ENCODE data around the gene SPTSSB.

The SPTSSB gene

DNA sequence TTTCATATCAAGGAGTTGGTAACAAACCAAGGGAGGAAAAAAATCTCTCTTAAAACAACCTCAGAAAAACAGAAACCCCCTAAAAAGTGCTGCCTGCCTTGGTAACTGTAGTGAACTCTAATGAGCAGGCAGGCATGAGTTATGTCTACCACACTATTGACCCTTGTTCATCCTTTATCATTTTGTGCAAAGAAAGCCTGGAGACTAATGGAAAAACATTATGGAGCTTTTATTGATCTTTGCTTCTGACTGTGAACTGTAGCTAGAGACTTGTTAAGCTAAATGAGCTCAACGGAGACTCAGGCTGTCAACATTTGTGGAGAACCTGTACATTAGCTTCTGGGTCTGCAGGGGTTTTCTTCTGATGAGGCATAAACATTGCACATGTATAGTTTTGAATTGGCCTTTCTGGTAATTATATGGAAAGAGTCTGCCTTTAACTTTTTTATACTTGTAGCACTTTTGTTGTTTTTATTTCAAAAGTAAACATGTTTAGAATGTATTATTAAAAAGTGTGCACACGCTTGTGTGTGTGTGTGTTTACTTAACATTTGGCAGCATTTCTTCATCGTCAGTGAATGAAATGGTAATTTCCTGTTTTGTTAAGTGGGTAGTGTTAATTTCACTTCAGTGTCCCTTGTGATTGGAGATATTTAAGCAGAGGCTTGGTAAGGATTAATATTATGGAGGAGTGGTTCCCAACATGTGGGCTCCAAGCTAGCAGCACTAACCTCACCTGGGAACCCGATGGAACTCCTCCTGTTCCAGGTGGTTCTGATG, 15.9 kb upstream of the SPTSSB start:
- no peaks in the 10 kb centered on the region for H3K36me3 Mint-ChIP-seq (ENCODE audit: insufficient read depth)
- H3K27me3 Mint-ChIP-seq, result peaks cover 76% of the 10 kb centered on the region
- H3K4me3 Mint-ChIP-seq, result no peak overlapping the region
- DNase-seq (ENCODE audit: low spot score in 2 of 2) (no peak), ATAC-seq (replicated peaks; ENCODE audit: extremely low read depth, poor library complexity, severe bottlenecking) (no peak)
- no peak overlapping the region for H3K27ac Mint-ChIP-seq (ENCODE audit: low read depth)
- peaks cover 3% of the 10 kb centered on the region for H3K4me1 Mint-ChIP-seq
- no peaks in the 10 kb centered on the region for H3K9me3 Mint-ChIP-seq

DNA sequence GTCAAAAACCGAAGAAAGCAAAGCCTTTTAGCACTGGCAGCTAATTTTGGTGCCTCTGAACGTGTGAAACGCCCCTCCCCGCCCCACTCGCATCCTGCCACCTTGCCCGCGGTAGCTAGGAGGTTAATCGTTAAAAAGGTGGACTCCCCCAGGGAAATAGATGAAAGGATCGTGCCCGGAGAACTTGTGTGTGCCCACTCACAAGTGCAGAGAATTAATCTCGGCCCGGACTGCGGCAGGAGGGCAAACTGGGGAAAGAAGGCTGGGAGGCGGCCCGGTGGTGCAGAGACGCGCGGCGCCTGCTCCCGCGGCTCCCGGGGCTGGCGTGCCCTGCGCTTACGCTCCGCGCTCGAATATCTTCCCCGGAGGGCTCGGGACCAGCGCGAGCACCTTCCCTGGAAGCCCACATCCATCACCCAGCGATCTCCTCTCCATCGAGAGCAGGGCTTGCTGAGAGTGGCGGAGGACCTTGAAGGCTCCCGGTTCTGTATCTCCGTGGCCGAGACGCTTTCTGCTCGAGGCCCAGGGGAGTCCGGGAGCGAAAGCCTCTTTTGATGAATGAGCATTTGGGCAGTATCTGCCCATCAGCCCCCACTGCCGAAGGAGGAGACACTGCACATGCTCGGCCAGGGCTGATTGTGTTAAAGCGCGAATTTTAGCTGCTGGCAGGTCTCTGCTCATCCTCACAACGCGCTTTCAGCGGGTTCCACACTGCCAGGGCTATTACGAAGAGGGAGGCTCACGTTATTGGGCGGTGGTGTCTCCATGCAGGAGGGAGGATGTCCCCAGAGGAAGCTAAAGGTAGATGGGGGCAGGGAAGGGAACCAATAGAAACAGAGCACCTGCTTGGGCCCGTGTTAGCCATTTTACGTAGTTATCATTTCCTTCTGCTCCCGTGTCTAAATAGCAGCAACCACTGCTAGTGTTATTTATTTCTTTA, 1.3 kb upstream of the SPTSSB start:
- no peak for DNase-seq (ENCODE audit: low spot score in 2 of 2)
- peaks cover 1% of the 10 kb centered on the region for H3K36me3 Mint-ChIP-seq (ENCODE audit: insufficient read depth)
- no peak overlapping the region for H3K27ac Mint-ChIP-seq (ENCODE audit: low read depth)
- peaks cover 49% of the 10 kb centered on the region for H3K27me3 Mint-ChIP-seq
- peaks cover 25% of the 10 kb centered on the region for H3K4me1 Mint-ChIP-seq
- no peaks in the 10 kb centered on the region for H3K9me3 Mint-ChIP-seq
- peak overlapping the region; percentile 77 for H3K4me3 Mint-ChIP-seq
- peak; percentile 52 for ATAC-seq (replicated peaks; ENCODE audit: extremely low read depth, poor library complexity, severe bottlenecking)

DNA sequence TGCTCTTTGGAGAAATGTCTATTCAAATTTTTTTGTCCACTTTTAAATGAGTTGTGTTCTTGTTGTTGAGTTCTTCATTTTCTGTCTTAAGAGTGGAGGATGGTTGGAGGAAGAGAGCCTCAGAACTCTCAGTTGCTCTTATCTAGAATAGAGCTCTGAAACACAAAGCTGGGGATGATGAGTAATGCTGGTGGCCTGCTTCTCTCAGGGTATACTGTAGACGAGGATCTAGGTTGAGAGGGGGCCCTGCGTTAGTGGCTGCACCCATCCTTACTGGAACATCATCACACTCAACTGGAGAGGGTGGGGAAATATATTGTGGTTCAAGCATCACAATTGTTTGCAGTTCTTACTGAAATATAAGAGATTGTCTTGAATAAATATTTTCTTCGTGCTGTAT, 1.8 kb downstream of the SPTSSB start:
- peaks cover 45% of the 10 kb centered on the region for H3K27me3 Mint-ChIP-seq
- H3K4me3 Mint-ChIP-seq, result no peak overlapping the region

DNA sequence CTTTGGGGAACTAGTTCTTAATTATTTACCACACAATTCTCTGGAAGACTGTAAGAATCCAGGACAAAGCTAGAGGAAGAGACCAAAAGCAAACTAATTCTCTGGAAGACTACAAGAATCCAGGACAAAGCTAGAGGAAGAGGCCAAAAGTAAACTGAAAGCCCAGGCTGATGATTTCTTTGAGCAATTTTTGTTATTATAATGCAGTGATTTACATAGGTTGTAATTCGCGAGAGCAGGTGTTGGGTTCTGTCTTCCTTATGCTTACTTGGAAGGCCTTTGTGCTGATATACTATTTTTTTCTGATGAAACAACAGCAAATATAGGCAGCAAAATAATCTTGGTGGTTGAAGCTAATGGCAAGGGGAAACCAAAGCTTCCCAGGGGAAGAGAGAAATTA, 5.2 kb downstream of the SPTSSB start:
- Mint-ChIP-seq H3K27ac (ENCODE audit: low read depth) (no peak overlapping the region), H3K27me3 (peaks cover 28% of the 10 kb centered on the region), H3K4me3 (no peak overlapping the region), H3K4me1 (peaks cover 5% of the 10 kb centered on the region), H3K9me3 (no peaks in the 10 kb centered on the region), H3K36me3 (ENCODE audit: insufficient read depth) (no peaks in the 10 kb centered on the region)
- ATAC-seq (replicated peaks; ENCODE audit: extremely low read depth, poor library complexity, severe bottlenecking), result no peak
- no peak for DNase-seq (ENCODE audit: low spot score in 2 of 2)

More for the DNA sequence above, 1.8 kb downstream of the SPTSSB start:
- Mint-ChIP-seq H3K36me3 (ENCODE audit: insufficient read depth) (peaks cover 1% of the 10 kb centered on the region), H3K4me1 (peaks cover 25% of the 10 kb centered on the region), H3K9me3 (no peaks in the 10 kb centered on the region), H3K27ac (ENCODE audit: low read depth) (peak overlapping the region; percentile 33)
- no peak for ATAC-seq (replicated peaks; ENCODE audit: extremely low read depth, poor library complexity, severe bottlenecking)
- no peak for DNase-seq (ENCODE audit: low spot score in 2 of 2)

DNA sequence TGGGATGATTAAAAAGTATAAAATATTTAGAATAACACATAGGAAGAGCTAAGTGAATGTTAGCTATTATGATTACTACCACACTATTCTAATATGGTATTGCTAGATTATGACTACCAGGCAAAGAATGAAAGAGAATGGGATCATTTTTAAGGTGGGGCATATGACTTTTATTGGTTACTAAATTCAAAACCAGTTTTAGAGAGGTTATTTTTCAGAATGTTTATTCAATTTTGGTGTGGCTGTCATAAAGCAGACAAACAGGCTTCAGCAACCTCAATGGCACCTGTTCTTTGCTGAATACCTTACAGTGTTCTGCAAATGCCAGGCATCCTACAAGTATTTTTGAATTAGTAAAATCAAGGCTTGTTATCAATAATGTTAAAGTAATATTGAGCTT, 12.8 kb downstream of the SPTSSB start:
- no peaks in the 10 kb centered on the region for H3K9me3 Mint-ChIP-seq
- ATAC-seq (replicated peaks; ENCODE audit: extremely low read depth, poor library complexity, severe bottlenecking) (no peak), DNase-seq (ENCODE audit: low spot score in 2 of 2) (no peak)
- H3K27ac Mint-ChIP-seq (ENCODE audit: low read depth), result no peak overlapping the region
- H3K27me3 Mint-ChIP-seq, result peaks cover 24% of the 10 kb centered on the region
- peaks cover 1% of the 10 kb centered on the region for H3K36me3 Mint-ChIP-seq (ENCODE audit: insufficient read depth)
- no peaks in the 10 kb centered on the region for H3K4me1 Mint-ChIP-seq
- H3K4me3 Mint-ChIP-seq, result no peak overlapping the region

DNA sequence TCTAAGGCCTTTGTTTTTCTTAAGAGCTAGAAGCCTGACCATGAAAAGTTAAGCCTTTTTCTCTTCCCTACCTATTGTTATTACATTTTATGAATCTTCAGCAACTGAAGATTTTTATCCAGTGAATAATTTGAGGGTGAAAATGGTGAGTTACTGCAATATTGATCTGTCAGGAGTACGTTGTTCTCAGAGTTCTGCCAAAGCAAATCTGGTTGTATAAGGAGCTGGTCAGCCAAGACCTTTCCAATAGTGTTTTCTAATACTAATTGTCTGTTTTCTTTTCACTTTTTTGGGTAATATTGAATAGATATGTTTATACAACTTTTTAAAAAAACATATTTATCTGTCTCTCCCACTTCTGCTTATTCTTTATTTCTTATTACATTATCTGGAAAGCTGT, 15.0 kb downstream of the SPTSSB start:
- peaks cover 1% of the 10 kb centered on the region for H3K36me3 Mint-ChIP-seq (ENCODE audit: insufficient read depth)
- H3K4me1 Mint-ChIP-seq, result no peaks in the 10 kb centered on the region
- no peak overlapping the region for H3K4me3 Mint-ChIP-seq
- DNase-seq (ENCODE audit: low spot score in 2 of 2), result no peak
- H3K27me3 Mint-ChIP-seq, result peaks cover 36% of the 10 kb centered on the region
- no peaks in the 10 kb centered on the region for H3K9me3 Mint-ChIP-seq
- ATAC-seq (replicated peaks; ENCODE audit: extremely low read depth, poor library complexity, severe bottlenecking), result no peak
- H3K27ac Mint-ChIP-seq (ENCODE audit: low read depth), result no peak overlapping the region

DNA sequence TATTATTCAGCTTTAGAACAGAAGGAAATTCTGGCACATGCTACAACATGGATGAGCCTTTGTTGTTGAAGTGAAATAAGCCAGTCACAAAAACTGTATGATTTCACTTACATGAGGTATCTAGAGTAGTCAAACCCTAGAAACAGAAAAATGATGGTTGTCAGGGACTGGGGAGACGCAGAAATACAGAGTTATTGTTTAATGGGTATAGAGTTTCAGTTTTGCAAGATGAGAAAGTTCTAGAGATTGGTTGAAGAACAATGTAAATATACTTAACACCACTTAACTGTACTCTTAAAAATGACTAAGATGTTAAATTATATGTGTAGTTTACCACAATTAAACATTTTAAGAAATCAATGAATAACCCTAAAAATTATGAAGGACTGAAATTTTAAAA, 15.8 kb downstream of the SPTSSB start:
- DNase-seq (ENCODE audit: low spot score in 2 of 2) (no peak), ATAC-seq (replicated peaks; ENCODE audit: extremely low read depth, poor library complexity, severe bottlenecking) (no peak)
- Mint-ChIP-seq H3K27ac (ENCODE audit: low read depth) (no peak overlapping the region), H3K36me3 (ENCODE audit: insufficient read depth) (peaks cover 1% of the 10 kb centered on the region), H3K4me3 (no peak overlapping the region), H3K4me1 (no peaks in the 10 kb centered on the region), H3K9me3 (no peaks in the 10 kb centered on the region), H3K27me3 (peaks cover 31% of the 10 kb centered on the region)

DNA sequence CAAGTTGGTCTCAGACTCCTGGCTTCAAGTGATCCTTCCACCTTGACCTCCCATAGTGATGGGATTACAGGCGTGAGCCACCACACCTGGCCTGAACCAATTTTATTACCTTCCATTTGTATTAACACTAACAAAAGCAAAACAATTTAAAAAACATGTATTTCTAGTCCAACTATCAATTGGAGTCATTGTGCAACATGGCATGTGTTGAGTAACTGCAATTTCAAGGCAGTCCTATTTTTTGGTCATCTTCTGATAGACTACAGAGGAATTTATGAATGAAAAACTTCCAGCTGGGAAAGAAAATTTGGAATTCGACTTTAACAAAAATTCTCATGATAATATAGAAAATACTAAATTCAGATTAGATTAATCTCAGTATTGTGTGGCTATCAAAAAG, 16.8 kb downstream of the SPTSSB start:
- H3K36me3 Mint-ChIP-seq (ENCODE audit: insufficient read depth), result peaks cover 1% of the 10 kb centered on the region
- peaks cover 22% of the 10 kb centered on the region for H3K27me3 Mint-ChIP-seq
- H3K4me3 Mint-ChIP-seq, result no peak overlapping the region
- H3K9me3 Mint-ChIP-seq, result no peaks in the 10 kb centered on the region
- no peak overlapping the region for H3K27ac Mint-ChIP-seq (ENCODE audit: low read depth)
- peaks cover 8% of the 10 kb centered on the region for H3K4me1 Mint-ChIP-seq
- DNase-seq (ENCODE audit: low spot score in 2 of 2), result no peak
- ATAC-seq (replicated peaks; ENCODE audit: extremely low read depth, poor library complexity, severe bottlenecking), result no peak

DNA sequence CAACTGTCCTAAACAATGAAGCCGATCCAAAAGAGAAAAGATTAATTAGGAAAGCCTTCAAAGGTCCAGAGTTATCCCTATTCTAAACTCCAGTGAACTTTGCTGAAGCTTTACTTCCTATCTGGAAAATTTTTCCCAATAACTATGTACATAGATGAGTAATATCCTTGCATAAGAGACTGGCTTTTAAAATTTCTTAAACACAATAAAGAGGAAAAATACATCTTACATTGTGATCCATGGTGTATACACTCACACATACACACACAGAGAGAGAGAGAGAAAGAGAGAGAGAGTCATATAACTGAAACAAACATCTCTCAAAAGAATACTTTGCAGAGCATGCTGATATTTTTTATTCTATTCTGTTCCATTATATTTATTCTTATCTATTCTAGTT, 20.0 kb downstream of the SPTSSB start:
- ATAC-seq (replicated peaks; ENCODE audit: extremely low read depth, poor library complexity, severe bottlenecking) (no peak), DNase-seq (ENCODE audit: low spot score in 2 of 2) (no peak)
- H3K27me3 Mint-ChIP-seq, result peaks cover 21% of the 10 kb centered on the region
- H3K9me3 Mint-ChIP-seq, result no peaks in the 10 kb centered on the region
- peaks cover 18% of the 10 kb centered on the region for H3K4me1 Mint-ChIP-seq
- H3K4me3 Mint-ChIP-seq, result no peak overlapping the region
- H3K36me3 Mint-ChIP-seq (ENCODE audit: insufficient read depth), result no peaks in the 10 kb centered on the region
- no peak overlapping the region for H3K27ac Mint-ChIP-seq (ENCODE audit: low read depth)

DNA sequence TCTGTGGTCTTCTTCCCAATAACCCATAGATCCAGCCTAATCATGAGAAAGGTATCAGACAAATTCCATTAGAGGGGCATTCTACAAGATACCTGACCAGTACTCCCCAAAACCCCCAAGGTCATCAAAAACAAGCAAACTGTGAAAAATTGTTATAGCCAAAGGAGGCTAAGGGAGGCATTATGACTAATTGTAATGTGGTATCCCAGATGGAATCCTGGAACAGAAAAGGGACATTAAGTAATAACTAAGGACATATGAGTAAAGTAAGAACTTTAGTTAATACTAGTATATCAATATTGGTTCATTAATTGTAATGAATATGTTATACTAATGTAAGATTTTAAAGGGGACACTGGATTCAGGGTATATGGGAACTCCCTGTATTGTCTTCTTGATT, 20.4 kb downstream of the SPTSSB start:
- H3K4me3 Mint-ChIP-seq, result no peak overlapping the region
- no peak for ATAC-seq (replicated peaks; ENCODE audit: extremely low read depth, poor library complexity, severe bottlenecking)
- H3K27me3 Mint-ChIP-seq, result peaks cover 21% of the 10 kb centered on the region
- H3K9me3 Mint-ChIP-seq, result no peaks in the 10 kb centered on the region
- peaks cover 18% of the 10 kb centered on the region for H3K4me1 Mint-ChIP-seq
- no peak overlapping the region for H3K27ac Mint-ChIP-seq (ENCODE audit: low read depth)
- no peak for DNase-seq (ENCODE audit: low spot score in 2 of 2)
- H3K36me3 Mint-ChIP-seq (ENCODE audit: insufficient read depth), result no peaks in the 10 kb centered on the region

DNA sequence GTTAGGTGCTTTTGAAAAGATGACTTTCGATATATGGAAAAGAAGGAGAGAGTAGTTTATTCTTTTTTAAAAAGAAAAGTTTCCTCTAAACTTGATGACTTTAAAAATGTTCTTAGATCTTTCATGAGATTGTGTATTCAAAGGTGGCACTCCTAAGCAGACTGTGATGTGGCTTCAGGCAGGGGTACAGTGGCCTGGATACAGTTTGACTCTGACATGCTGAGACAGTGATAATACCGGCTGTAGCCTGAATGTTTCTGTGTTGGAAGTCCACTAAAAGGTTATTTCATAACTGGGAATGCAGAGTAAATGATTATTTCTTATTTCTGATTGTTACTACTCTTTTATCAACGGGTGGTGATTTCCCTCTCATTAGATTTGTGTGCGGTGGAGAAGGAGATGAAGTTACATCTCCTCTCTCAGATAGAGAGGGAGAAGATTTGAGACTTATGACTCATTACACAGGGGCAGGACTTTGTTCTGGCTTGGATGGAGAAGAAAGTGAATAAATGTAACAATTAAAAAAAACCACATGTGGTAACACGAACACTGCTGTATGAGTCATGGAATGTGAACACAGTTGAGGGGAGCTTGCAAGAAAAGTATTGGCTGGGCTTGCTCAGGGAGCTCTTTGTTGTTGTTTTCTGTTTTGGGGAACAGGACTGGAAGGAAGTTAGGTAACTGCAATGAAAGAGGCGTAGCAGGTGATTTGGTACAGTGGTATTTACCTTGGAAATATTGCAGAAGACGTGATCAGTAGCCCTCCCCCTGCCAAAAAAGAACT, 21.6 kb downstream of the SPTSSB start:
- ATAC-seq (replicated peaks; ENCODE audit: extremely low read depth, poor library complexity, severe bottlenecking) (peak; percentile 93), DNase-seq (ENCODE audit: low spot score in 2 of 2) (peak in 1 of 2 donors; percentile 16)
- no peak overlapping the region for H3K4me3 Mint-ChIP-seq
- peak overlapping the region; percentile 16 for H3K27ac Mint-ChIP-seq (ENCODE audit: low read depth)
- peaks cover 12% of the 10 kb centered on the region for H3K27me3 Mint-ChIP-seq
- no peaks in the 10 kb centered on the region for H3K9me3 Mint-ChIP-seq
- H3K36me3 Mint-ChIP-seq (ENCODE audit: insufficient read depth), result no peaks in the 10 kb centered on the region
- peaks cover 18% of the 10 kb centered on the region for H3K4me1 Mint-ChIP-seq

DNA sequence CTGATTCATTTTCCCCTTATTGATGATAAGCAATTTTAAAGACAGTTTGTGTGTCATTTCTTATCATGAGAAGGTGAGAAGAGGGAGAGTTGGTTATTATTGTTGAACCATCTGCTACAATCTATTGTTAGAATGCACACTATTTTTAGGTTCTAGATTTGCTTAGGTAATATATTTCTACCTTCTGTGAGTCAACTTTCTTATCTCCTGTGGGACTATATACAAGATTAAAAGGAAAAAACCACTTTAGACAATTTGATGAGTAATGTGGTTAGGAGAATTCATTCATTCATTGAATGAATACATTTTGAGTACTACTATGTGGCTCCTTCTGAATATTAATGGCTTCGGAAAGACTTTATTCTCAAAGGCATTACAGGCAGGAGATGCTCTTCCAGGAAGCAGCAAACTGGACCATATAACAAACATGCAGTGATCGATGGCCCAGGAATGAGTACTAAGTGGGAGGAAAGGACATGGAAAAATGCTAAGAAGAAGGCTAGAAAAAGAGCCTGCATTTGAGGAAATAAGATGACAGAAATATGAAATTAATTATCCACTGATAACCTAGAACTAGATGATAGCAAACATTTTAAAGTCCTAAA, 22.4 kb downstream of the SPTSSB start:
- no peak overlapping the region for H3K27ac Mint-ChIP-seq (ENCODE audit: low read depth)
- DNase-seq (ENCODE audit: low spot score in 2 of 2), result no peak
- H3K9me3 Mint-ChIP-seq, result no peaks in the 10 kb centered on the region
- no peaks in the 10 kb centered on the region for H3K36me3 Mint-ChIP-seq (ENCODE audit: insufficient read depth)
- H3K4me3 Mint-ChIP-seq, result no peak overlapping the region
- ATAC-seq (replicated peaks; ENCODE audit: extremely low read depth, poor library complexity, severe bottlenecking), result no peak
- H3K4me1 Mint-ChIP-seq, result peaks cover 18% of the 10 kb centered on the region
- peaks cover 12% of the 10 kb centered on the region for H3K27me3 Mint-ChIP-seq

Data from central memory CD8-positive, alpha-beta T cell (primary cell).